ENCODE measurements around the gene TCAIM.

DNA sequence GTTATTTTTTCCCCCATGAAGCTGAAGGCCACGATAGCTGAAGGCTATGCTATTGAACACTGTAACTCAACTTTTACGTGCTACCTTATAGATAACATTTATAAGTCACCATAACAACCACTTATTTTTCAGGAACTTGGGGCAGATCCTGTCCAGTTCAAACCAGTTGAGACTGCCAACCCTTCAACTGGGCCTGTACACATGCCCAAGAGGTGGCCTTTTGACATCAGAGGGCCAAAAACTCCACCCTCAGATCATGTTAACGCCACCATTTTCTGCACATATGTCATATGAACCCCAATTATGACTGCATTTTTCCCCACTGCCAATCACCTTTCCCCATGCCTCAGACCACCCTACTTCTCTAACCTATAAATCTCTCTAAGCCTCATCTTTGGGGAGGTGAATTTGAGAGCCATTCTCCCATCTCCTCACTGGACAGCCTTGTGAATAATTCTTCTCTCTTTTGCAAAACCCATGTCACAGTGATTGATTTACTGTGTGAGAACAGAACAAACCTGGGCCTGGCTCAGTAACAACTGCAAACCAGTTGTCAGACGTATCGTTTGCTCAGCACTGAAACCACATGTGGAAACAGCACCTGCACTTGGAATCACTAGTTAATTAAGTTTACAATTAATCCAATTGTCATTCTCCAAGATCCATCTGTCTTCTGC, 96.4 kb downstream of the TCAIM start:
- TF ChIP-seq CTCF (IDR thresholded peaks at IDR 0.05 in 4 of 5, conservative IDR thresholded peaks at IDR 0.05 in 1 of 5) (no peak), POLR2A (IDR thresholded peaks at IDR 0.05) (no peak)
